Measurements from ENCODE around the gene LRRC66. TPM values are rescaled to one million over a fixed set of nuclear protein-coding genes. Genes with fewer than 3 reads are reported as not detected.
A peak's percentile ranks its signal among the peaks of the same experiment; 100 is the strongest.

LRRC66 gene
- total RNA-seq, 2 experiments from 2014 or later, result 0.11 TPM; not detected in 1

GRCh38 chr4:52049266-52049665 is 29.1 kb upstream of the LRRC66 start:
- Histone ChIP-seq H3K4me3 (ENCODE audit: low read length) (no peak overlapping the region), H3K4me1 (ENCODE audit: insufficient read depth, low read length) (peaks cover 15% of the 10 kb centered on the region), H3K9me3 (ENCODE audit: control insufficient read depth in 1 of 2, insufficient read depth in 1 of 2, low read length in 2 of 2) (peaks cover 0 to 7% of the 10 kb centered on the region in 2 experiments), H3K36me3 (ENCODE audit: insufficient read depth, low read length) (no peaks in the 10 kb centered on the region), H3K27ac (ENCODE audit: low read depth in 1 of 2, low read length in 2 of 2) (no peak overlapping the region), H3K27me3 (ENCODE audit: control insufficient read depth in 1 of 2, insufficient read depth in 2 of 2, low read length in 2 of 2) (peaks cover 45 to 55% of the 10 kb centered on the region in 2 experiments)
- ChIA-PET POLR2A (no interaction called here), CTCF (interaction anchor here (0.7 kb wide), 1 partner anchor 57 kb away, joined by 3 read pairs; no protein-coding TSS in a partner anchor)
- H3K9me3 Mint-ChIP-seq, result no peaks in the 10 kb centered on the region
- no peak overlapping the region for H3K4me3 Mint-ChIP-seq
- ATAC-seq (ENCODE audit: poor library complexity) (no peak), DNase-seq (no peak)
- peaks cover 24% of the 10 kb centered on the region for H3K4me1 Mint-ChIP-seq (ENCODE audit: low read depth)
- H3K27ac Mint-ChIP-seq, result no peak overlapping the region
- H3K36me3 Mint-ChIP-seq (ENCODE audit: low read depth), result no peaks in the 10 kb centered on the region
- H3K27me3 Mint-ChIP-seq, result peaks cover 78% of the 10 kb centered on the region
- intact Hi-C loops (cut with DNase I, micrococcal nuclease), result no loop called here
- TF ChIP-seq CTCF (IDR thresholded peaks at IDR 0.05), result no peak

GRCh38 chr4:52045028-52045427 is 24.9 kb upstream of the LRRC66 start:
- no peaks in the 10 kb centered on the region for H3K4me1 ChIP-seq (ENCODE audit: insufficient read depth, low read length)
- ChIA-PET CTCF (no interaction called here), POLR2A (no interaction called here)
- no peaks in the 10 kb centered on the region for H3K36me3 ChIP-seq (ENCODE audit: insufficient read depth, low read length)
- peaks cover 71% of the 10 kb centered on the region for H3K27me3 Mint-ChIP-seq
- no peak for TF ChIP-seq CTCF (IDR thresholded peaks at IDR 0.05)
- no peak for DNase-seq
- no peak overlapping the region for H3K27ac ChIP-seq (ENCODE audit: low read depth in 1 of 2, low read length in 2 of 2)
- no peak for ATAC-seq (ENCODE audit: poor library complexity)
- H3K4me3 Mint-ChIP-seq, result no peak overlapping the region
- H3K27me3 ChIP-seq (ENCODE audit: control insufficient read depth in 1 of 2, insufficient read depth in 2 of 2, low read length in 2 of 2), result peaks cover 19 to 32% of the 10 kb centered on the region in 2 experiments
- no peaks in the 10 kb centered on the region for H3K4me1 Mint-ChIP-seq (ENCODE audit: low read depth)
- intact Hi-C loops (cut with DNase I, micrococcal nuclease), result no loop called here
- H3K36me3 Mint-ChIP-seq (ENCODE audit: low read depth), result no peaks in the 10 kb centered on the region
- H3K27ac Mint-ChIP-seq, result no peak overlapping the region
- no peak overlapping the region for H3K4me3 ChIP-seq (ENCODE audit: low read length)
- H3K9me3 Mint-ChIP-seq, result no peaks in the 10 kb centered on the region
- H3K9me3 ChIP-seq (ENCODE audit: control insufficient read depth in 1 of 2, insufficient read depth in 1 of 2, low read length in 2 of 2), result no peaks in the 10 kb centered on the region

- H3K36me3 Mint-ChIP-seq (ENCODE audit: low read depth), result no peaks in the 10 kb centered on the region
- CTCF ChIA-PET, result no interaction called here
- TF ChIP-seq CTCF (IDR thresholded peaks at IDR 0.05), result no peak
- Histone ChIP-seq H3K27ac (ENCODE audit: low read depth in 1 of 2, low read length in 2 of 2) (no peak within 1 kb of the TSS), H3K4me1 (ENCODE audit: insufficient read depth, low read length) (peaks cover 10% of the 10 kb centered on the region), H3K9me3 (ENCODE audit: control insufficient read depth in 1 of 2, insufficient read depth in 1 of 2, low read length in 2 of 2) (no peaks in the 10 kb centered on the region), H3K27me3 (ENCODE audit: control insufficient read depth in 1 of 2, insufficient read depth in 2 of 2, low read length in 2 of 2) (peaks cover 0 to 4% of the 10 kb centered on the region in 2 experiments), H3K36me3 (ENCODE audit: insufficient read depth, low read length) (no peaks in the 10 kb centered on the region), H3K4me3 (ENCODE audit: low read length) (peak within 1 kb of the TSS; percentile 69)
- H3K4me3 Mint-ChIP-seq, result peak within 1 kb of the TSS; percentile 84
- POLR2A ChIA-PET, result interaction anchor here (1.0 to 2.3 kb wide), 3 partner anchors 11 to 195 kb away, joined by 4 to 20 read pairs (median 8); partner anchors contain the start of gene DCUN1D4
- intact Hi-C loops (cut with DNase I, micrococcal nuclease), result loop anchor here in 1 of 2 experiments (5.0 kb wide), 1 partner anchor 196 kb away; the partner anchor contains the start of gene DCUN1D4
- H3K4me1 Mint-ChIP-seq (ENCODE audit: low read depth), result peaks cover 39% of the 10 kb centered on the region
- H3K27ac Mint-ChIP-seq, result peak within 1 kb of the TSS; percentile 60
- H3K27me3 Mint-ChIP-seq, result peaks cover 20% of the 10 kb centered on the region
- no peaks in the 10 kb centered on the region for H3K9me3 Mint-ChIP-seq
- DNase-seq (peak; percentile 48 to 83 (median 69)), ATAC-seq (ENCODE audit: poor library complexity) (peak; percentile 93)
These were observed 18.1 kb upstream of the LRRC66 start, which contains the start of gene SGCB for GRCh38 chr4:52038103-52038912. TSS of gene SGCB (minus strand) at chr4:52038299. CDS start at chr4:52038259, 40 bp downstream.

All from CD4-positive, alpha-beta T cell (primary cell).